MM.1S (cell line): ENCODE measurements around the gene AQP1.

Experiments used
- EZH2 ChIP-seq: fragments of 300-600 bp; sonication (generic); optimal IDR thresholded peaks from 2 replicates; pipeline ENCODE3; 2017; ENCODE audit warnings: low read depth, mild to moderate bottlenecking, antibody characterized with exemption, low read length, mixed read lengths
- EZH2phosphoT487 ChIP-seq: fragments of 300-600 bp; sonication (generic); IDR thresholded peaks from 2 replicates; pipeline ENCODE4 v1.6.1; 2018; ENCODE audit warnings: antibody characterized with exemption, low read length
- TF ChIP-seq, protein P1 (sequence below): fragments of 300-600 bp; sonication (generic); IDR thresholded peaks from 2 replicates; pipeline ENCODE4 v1.5.1; 2016; ENCODE audit warnings: antibody characterized with exemption, low read length, mixed read lengths

DNA sequence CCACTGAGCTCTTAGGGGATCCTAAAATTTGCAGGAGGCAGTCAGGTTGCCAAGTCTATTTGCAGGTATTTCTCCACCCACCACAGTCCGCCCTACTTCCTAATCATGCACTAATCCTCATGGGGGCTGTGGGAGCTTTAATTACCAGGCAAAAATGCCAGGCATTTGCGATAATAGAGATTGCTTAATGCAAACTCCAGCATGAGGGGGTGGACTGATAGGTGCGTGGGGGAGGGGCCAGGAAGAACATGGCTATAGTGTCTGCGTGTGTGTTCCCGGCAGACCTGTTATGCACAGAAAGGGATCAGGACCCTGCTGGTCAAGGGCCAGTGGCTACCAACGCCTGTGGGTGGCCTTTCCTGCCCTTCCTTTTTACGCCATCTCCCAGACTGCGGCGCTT is 15.6 kb upstream of the AQP1 start:
- TF ChIP-seq, protein P1, sequence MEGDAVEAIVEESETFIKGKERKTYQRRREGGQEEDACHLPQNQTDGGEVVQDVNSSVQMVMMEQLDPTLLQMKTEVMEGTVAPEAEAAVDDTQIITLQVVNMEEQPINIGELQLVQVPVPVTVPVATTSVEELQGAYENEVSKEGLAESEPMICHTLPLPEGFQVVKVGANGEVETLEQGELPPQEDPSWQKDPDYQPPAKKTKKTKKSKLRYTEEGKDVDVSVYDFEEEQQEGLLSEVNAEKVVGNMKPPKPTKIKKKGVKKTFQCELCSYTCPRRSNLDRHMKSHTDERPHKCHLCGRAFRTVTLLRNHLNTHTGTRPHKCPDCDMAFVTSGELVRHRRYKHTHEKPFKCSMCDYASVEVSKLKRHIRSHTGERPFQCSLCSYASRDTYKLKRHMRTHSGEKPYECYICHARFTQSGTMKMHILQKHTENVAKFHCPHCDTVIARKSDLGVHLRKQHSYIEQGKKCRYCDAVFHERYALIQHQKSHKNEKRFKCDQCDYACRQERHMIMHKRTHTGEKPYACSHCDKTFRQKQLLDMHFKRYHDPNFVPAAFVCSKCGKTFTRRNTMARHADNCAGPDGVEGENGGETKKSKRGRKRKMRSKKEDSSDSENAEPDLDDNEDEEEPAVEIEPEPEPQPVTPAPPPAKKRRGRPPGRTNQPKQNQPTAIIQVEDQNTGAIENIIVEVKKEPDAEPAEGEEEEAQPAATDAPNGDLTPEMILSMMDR = no peak
- TF ChIP-seq EZH2 (no peak), EZH2phosphoT487 (no peak)
